Renal cortical epithelial cell (primary cell): ENCODE results near the gene CHRD. TPM values are rescaled to one million over a fixed set of nuclear protein-coding genes. Genes with fewer than 3 reads are reported as not detected.
A peak's percentile ranks its signal among the peaks of the same experiment; 100 is the strongest.

Experiments
- DNase-seq: peaks from one replicate; pipeline ENCODE4 v3.0.0-alpha.2; 2011; ENCODE audit warnings: low read depth
- total RNA-seq: library from RNA; depleted of rRNA; stranded (reverse); fragments of >200 nt; gene quantifications from 2 replicates; pipeline ENCODE4 v1.2.3, GENCODE V29; 2014

Gene CHRD
- total RNA-seq, 1 donor from 2014 or later: 23.9 TPM

DNA sequence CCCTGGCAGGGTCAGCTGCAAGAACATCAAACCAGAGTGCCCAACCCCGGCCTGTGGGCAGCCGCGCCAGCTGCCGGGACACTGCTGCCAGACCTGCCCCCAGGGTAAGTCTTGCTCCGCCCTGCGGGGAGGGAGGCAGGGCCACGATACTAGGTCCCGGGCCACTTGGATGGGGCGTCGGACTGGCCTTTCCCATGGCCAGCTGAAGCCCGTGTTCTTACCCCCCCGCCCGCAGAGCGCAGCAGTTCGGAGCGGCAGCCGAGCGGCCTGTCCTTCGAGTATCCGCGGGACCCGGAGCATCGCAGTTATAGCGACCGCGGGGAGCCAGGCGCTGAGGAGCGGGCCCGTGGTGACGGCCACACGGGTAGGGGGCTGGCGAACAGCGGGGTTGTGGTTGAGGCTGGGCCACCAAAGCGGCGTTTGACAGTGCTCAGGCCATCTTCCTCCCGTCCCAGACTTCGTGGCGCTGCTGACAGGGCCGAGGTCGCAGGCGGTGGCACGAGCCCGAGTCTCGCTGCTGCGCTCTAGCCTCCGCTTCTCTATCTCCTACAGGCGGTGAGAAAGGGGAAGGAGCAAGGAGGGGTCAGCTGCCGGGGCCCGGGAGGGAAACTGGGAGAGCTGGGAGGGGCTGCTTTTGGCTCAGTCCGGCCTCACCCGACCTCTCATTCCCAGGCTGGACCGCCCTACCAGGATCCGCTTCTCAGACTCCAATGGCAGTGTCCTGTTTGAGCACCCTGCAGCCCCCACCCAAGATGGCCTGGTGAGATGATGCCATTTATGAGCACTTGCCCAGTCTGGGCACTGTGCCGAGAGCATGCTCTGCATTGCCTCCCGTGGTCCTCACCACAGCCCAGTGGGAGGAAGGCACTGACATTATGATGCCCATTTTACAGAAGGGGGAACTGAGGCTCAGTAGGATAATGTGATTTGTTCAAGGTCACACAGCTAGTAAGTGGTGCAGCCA is 1.7 kb downstream of the CHRD start:
- no peak for DNase-seq

DNA sequence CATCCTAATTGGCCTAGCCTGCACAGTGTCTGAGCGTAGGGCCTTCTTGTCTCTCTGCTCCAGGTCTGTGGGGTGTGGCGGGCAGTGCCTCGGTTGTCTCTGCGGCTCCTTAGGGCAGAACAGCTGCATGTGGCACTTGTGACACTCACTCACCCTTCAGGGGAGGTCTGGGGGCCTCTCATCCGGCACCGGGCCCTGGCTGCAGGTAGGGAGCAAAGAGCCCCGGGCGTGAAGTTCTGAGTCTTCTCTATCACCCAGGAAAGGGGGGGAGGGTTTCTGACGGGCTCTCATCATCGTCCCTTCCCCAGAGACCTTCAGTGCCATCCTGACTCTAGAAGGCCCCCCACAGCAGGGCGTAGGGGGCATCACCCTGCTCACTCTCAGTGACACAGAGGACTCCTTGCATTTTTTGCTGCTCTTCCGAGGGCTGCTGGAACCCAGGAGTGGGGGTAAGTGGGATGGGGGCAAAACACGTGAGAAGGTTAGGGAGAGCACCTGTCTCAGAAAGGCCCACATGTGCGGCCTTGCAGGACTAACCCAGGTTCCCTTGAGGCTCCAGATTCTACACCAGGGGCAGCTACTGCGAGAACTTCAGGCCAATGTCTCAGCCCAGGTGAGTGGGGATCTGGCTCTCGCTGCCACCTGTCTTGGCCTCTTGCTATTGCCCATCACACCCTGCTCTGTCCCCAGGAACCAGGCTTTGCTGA is 2.6 kb downstream of the CHRD start:
- DNase-seq: no peak

DNA sequence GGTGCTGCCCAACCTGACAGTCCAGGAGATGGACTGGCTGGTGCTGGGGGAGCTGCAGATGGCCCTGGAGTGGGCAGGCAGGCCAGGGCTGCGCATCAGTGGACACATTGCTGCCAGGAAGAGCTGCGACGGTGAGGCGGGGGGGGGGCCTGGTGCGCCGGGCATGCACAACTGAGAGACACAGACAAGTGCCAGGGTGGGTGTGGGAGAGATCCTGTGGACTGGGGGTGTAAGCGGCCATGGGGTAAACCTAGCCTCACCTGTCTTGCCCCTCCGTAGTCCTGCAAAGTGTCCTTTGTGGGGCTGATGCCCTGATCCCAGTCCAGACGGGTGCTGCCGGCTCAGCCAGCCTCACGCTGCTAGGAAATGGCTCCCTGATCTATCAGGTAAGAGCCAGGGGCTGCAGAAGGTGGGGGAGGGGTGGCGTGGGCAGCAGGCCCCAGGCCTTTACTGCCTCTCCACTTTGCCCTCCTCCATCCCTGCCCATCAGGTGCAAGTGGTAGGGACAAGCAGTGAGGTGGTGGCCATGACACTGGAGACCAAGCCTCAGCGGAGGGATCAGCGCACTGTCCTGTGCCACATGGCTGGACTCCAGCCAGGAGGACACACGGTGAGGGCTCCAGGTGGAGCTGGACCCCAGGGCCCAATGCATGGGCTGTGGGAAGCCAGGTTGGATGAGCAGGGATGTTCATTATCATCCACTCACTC is 3.3 kb downstream of the CHRD start:
- DNase-seq: no peak

DNA sequence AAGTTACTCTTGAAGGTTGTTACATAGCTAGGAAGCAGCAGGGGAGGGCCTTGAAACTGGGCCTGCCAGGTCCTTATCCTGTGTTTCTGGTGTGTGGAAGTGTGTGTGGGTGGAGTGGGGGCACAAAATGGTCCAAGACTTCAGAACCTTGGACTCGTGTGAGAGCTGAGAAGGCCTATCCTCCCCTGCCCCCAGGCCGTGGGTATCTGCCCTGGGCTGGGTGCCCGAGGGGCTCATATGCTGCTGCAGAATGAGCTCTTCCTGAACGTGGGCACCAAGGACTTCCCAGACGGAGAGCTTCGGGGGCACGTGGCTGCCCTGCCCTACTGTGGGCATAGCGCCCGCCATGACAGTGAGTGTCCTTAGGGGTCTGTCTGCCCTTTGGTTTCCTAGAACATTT is 4.5 kb downstream of the CHRD start:
- DNase-seq: no peak

DNA sequence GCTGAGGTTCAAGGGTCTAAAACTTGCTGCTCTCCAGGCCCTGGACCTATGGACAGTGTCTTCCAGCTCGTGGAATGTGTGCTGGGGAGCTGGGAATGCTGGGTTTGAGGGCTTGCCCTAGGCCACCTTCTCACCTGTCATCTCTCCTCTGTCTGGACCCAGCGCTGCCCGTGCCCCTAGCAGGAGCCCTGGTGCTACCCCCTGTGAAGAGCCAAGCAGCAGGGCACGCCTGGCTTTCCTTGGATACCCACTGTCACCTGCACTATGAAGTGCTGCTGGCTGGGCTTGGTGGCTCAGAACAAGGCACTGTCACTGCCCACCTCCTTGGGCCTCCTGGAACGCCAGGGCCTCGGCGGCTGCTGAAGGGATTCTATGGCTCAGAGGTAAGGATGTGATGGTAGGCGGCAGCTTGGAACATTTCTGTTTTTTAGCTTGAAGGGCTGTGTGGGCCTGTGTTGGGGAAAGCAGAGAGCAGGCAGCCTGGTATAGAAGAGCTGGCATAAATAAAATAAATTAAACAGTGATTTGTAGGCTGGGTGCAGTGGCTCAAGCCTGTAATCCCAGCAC is 5.1 kb downstream of the CHRD start:
- no peak for DNase-seq

DNA sequence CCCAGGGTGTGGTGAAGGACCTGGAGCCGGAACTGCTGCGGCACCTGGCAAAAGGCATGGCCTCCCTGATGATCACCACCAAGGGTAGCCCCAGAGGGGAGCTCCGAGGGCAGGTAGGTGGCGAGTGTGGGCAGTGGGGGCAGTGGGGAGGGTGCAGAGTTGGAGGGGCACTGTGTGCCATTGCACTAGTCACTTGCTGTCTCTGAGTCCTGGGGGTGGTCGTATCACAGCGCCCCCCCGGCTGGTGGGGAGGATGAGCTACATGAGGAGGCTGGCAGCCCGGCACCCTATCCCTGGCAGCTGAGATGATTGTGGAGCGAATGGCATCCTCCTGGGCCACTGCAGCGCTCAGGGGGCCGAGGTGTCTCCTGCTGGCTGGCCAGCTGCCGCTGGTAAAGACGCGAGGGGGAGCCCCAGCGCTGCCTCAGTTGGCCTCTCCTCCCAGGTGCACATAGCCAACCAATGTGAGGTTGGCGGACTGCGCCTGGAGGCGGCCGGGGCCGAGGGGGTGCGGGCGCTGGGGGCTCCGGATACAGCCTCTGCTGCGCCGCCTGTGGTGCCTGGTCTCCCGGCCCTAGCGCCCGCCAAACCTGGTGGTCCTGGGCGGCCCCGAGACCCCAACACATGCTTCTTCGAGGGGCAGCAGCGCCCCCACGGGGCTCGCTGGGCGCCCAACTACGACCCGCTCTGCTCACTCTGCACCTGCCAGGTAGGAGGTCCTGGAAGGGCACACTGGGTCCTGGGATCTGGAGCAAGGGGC is 6.4 kb downstream of the CHRD start:
- DNase-seq: no peak

DNA sequence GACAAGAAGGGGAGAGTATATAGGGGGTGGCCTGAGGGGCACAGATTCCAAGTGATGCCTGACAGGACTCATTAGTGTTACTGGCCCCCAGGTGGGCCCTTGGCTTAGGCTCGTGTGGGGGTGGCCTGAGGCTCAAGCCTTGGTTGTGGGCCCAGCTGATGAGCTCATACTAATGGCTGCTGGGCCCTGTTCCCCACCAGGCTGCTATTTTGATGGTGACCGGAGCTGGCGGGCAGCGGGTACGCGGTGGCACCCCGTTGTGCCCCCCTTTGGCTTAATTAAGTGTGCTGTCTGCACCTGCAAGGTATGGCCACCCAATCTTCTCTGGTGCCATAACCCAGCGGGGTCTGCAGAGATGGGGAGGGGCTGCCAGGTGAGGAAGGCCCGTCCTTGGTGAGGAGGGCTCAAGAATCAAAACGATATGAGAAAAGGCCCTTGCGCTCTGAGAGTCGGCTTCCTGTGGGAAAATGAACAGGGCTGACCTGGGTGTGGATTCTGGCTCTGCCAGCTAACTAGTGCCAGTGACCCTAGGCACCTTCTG is 7.4 kb downstream of the CHRD start:
- no peak for DNase-seq

DNA sequence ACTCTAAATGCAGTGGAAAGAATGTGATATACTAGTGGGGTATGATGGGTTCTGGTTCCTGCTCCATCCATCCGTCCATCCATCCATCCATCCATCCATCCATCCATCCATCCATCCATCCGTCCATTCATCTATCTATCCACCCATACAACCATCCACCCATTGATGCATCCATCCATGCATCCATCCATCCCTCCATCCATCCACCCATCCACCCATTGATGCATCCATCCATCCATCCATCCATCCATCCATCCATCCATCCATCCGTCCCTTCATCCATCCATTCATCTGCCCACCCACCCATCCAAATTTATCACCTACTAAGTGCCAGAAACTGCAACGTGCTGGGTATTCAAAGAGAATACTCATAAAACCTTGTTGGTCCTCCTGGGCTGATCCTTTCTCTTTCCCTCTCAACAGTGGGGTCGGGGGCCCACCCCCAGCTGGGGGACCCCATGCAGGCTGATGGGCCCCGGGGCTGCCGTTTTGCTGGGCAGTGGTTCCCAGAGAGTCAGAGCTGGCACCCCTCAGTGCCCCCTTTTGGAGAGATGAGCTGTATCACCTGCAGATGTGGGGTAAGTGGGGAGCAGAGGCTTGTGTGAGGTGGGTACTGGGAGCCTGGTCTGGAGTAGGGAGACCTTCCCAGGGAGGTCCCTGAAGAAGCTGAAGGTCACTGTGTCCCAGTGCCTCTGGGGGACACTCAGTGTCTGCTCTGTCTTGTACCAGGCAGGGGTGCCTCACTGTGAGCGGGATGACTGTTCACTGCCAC is 8.5 kb downstream of the CHRD start:
- no peak for DNase-seq

DNA sequence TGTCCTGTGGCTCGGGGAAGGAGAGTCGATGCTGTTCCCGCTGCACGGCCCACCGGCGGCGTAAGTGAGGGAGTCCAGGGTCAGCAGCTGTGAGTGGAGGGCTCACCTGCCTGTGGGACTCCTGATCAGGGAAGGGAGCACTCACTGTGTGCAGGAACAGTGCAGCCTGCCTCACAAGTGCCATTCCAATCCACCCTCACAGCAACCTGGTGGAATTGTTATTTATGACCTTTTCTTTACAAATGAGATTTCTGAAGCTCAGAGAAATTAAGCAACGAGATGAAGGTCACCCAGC is 9.0 kb downstream of the CHRD start:
- DNase-seq: no peak

DNA sequence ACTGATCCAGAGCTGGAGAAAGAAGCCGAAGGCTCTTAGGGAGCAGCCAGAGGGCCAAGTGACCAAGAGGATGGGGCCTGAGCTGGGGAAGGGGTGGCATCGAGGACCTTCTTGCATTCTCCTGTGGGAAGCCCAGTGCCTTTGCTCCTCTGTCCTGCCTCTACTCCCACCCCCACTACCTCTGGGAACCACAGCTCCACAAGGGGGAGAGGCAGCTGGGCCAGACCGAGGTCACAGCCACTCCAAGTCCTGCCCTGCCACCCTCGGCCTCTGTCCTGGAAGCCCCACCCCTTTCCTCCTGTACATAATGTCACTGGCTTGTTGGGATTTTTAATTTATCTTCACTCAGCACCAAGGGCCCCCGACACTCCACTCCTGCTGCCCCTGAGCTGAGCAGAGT is 9.5 kb downstream of the CHRD start:
- no peak for DNase-seq

DNA sequence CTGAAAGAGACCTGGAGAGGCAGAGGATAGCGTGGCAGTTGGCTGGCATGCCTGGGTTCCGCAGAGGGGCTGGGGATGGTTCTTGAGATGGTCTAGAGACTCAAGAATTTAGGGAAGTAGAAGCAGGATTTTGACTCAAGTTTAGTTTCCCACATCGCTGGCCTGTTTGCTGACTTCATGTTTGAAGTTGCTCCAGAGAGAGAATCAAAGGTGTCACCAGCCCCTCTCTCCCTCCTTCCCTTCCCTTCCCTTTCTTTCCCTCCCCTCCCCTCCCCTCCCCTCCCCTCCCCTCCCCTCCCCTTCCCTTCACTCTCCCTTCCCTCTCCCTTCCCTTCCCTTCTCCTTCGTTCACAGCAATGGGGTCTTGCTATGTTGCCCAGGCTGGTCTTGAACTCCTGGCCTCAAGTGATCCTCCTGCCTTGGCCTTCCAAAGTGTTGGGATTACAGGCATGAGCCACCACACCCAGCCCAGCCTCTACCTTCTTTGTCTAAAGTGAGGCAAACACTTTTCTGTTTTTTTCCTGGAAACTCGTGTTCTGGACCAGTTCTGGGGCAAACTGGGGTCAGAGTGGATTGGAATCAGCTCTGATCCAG is 10.2 kb downstream of the CHRD start:
- peak; percentile 13 for DNase-seq

DNA sequence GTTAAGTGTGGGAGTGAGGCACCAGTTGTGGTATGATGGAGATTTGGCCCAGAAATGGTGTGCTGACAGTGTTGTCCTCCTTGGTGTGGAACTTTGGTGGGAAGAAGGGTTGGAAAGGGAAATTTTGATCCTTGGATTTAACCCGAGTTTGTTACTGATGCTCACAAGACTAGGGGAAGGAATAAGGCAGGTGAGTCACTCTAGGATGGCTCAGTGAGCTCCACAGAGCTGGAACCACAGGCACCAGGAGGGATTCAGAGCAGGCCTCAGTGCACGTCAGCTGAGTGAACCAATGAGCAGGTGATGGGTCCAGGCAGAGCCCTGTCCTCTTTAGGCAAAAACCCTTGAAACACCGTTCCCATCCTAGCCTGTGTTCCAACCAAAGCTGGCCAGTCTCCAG is 11.4 kb downstream of the CHRD start:
- peak; percentile 83 for DNase-seq

DNA sequence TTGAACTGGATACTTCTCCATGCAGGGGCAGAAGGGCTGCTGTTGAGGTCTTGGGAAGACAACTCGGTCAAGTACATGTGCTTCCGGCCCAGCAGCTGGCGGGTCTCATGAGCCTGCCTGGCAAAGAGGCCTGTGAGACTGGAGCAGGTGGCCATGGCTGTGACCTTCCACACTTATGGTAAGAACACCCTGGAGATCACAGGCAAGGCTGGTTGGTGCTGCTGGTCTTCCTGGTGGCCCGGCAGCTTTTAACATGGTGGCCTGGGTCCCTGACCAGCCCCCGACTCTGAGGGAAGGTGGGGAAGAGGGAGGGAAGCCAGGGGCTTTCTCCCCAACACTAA is 15.4 kb downstream of the CHRD start:
- DNase-seq: no peak

DNA sequence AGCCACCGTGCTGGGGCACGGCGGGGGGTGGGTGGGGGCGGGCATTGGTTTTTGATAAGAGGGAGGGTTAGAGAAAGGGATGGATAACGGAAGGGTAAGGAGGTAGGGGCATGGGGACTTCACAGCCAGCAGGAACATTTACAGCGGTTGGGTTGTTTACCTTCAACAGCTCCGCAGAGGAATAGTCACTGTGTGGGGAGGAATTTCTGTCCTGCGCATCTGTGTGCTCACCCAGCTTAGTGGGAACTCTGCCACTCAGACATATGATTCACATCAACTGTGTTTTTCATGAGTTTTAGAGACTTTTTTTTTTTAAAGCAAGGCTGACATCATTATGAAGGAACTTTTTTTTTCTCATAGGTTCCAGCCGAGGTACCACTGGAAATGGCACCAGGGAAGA is 19.6 kb downstream of the CHRD start:
- DNase-seq: peak; percentile 82

DNA sequence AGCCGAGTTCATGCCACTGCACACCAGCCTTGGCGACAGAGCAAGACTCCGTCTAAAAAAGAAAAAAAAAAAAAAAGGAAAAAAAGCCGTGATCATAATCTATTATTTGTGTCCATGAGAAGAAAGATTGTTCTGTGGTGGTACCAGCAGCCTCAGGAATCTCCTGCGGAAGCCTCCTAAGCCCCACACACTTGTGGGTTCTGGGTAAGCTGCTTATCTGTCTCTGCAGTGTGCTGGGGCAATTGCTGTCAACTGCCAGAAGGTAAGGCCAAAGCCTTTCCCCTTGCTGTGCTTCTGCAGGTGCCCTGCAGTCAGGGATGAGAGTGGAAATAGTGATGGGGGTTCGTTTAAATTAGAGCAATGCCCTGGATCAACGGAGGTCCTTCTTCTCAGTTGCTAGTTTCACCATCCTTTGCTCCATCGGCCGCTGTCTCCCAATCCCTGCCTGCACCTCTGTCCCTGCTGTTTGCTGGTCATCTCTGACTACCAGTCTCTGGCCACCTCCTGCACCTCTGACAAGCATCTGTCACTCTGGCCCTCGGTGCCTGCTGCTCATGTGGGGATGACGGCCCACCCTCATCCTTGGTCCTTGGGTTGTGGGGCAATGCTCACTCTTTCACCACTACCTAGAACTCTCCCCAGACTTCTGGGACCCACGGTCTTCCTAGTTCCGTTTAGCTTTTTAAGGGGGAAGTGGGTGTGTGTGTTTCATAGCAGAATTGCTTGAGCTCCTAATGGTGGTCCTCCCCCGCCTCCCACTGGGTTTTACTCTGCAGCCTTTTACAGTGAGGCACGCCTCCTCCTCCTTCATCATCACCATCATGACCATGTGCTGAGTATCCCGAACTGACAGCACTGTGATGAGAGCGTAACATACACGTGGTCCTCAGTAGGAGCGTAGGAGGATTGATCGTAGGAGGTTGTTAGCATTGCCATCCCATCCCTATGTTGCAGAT is 25.5 kb downstream of the CHRD start:
- no peak for DNase-seq

DNA sequence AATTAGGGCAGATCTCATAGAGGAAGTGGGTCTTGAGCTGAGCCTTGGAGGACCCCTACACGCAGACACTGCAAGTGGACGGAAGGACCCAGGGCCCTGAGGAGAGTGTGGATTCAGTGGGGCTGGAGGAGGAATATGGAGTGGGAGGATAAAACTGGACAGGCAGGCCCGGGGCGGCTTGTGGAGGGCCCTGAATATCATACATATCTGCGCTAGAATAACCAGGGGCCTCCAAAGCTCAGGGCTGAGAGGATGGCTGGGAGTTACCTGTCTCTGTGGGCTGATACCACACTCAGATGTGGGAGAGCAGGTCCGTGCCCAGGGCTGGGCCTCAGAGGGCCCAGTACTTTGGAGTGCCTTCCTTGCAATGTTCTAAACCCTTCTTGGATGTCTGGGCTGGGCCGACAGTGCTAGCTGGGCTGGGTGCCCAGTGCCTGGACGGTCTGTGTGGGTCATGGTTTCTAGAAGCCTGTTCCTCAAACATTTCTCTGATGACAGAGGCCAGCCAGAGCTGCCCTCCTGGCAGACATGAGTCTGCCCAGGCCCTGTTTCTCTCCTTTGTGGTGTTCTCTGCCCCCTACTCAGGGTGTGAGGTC is 29.6 kb downstream of the CHRD start:
- DNase-seq: no peak

DNA sequence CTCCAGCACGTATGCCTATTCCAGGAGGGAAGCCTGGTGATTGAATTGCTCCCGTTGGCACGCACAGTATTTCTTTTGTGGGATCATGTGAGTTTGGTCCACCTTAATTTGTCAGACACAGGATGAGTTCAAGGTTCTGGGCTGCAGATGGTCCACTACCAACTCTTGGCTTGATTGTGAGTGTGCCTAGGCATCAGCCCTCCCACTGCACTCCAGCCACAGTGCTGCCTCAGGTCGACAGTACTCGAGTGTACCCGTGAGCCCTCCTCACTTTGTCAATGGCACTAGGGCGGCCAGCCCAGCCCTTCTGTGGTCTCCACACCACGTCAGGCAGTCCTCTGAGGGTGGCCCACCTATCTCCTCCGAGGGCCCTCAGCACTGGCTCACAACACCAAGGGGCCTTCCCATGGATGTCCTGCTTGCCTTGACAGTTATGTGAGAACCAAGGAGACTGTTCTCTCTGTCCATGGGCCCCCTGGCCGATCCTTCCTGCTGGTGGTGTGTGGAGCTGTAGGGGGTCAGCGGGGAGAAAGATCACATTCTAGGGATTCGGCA is 30.2 kb downstream of the CHRD start:
- no peak for DNase-seq

DNA sequence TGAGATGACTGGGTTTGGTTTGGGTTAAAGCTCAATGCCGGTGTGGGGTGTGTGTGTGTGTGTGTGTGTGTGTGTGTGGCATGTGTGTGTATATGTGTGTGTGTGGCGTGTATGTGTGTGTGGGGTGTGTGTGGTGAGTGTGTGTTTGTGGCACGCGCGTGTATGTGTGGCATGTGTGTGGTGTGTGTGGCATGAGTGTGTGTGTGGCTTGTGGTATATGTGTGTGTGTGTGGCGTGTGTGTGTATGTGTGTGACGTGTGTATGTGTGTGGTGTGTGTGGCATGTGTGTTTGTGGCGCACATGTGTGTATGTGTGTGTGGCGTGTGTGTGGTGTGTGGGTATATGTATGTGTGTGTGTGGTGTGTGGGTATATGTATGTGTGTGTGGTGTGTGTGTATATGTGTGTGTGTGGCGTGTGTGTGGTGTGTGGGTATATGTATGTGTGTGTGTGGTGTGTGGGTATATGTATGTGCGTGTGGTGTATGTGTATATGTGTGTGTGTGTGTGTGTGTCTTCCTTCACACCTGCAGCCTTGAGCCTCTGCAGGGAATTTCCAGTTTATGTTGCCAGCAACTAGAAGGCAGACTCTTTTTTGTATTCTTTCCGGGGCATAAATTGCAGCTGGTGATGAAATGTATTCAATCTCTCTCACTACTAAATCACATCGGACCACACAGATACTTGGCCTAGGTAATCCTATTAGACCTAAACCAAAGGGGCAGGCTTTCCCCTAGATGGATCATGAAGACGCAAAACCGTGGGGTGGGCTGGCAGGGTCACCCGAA is 34.8 kb downstream of the CHRD start:
- no peak for DNase-seq
